ENCODE data around the gene FARS2.
A peak's percentile ranks its signal among the peaks of the same experiment; 100 is the strongest.

Gene FARS2

DNA sequence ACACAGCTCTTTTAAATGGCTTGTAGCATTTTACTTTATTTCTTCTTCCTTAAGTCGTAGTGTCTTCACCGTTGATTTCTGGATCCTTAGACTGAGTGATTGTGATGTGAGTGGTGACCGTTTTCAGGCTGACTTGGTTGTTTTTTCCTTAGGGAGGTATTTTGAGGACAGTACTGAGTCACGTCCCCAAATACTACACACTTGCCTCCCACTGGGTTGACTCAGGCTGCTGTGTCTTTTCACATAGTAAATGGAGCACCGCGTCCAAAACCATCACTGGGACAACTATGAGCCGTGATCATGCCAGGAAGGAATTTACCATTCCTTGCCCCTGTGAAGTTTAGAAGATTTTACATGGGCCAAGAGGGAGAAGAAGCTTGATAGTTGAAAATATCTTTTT lies 174.1 kb downstream of the FARS2 start:
- DNase-seq: no peak

- no peak for DNase-seq
Observed at GRCh38 chr6:5438922-5439584, 177.7 kb downstream of the FARS2 start.

DNA sequence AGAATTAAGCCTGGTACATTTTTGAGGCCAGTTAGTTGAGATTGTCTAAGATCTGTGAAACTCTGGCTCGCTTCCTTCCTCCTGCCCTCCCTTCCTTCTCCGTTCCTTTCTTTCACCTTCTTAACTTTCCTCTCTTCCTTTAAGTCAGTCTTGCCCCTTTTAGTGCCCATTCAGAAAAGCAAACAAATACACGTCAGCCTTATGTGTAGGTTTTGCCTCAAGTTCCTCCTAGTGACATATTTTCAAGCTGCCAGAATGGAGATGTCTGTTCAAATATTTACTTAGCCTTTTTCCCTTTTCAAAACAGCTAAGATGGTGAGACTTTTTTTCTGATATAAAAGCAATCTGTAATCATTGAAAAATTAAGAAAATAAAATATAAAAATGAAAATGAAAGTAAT lies 178.4 kb downstream of the FARS2 start:
- DNase-seq: no peak

DNA sequence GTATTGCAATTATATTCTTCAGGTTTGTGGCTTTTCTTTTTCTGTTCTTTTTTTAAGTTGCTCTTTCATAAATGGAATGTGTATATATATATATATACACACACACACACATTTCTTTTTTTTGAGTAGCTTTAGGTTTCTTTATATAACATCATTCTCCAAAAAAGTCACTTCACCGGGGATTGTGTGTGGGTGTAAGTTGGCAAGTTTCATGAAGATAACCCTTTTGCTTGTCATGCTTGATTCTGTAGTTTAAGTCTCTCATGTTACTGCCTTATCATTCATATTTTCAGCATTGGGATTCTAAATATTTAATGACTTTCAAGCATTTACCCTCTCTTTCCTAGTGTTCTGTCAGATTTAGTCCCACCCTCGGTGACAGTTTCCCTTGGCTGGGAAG lies 181.0 kb downstream of the FARS2 start:
- DNase-seq: no peak

DNA sequence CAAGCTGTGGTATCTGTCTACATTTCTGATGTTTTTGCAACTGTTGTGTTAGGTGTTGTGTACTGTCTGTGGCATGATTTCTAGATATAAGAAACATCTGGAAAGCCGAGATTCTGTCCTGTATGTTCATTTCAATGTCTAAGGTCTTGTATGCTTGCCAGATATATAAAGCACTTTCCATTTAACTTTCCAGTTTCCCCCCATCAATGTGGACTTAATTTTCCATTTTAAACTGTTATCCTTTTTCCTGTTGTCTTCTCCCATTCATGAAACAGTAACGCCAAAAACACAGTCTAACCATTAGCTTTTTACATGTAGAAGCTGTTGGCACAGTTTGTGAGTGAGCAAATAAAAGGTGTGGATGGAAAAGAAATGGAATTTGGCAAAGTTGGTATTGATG lies 181.6 kb downstream of the FARS2 start:
- no peak for DNase-seq

DNA sequence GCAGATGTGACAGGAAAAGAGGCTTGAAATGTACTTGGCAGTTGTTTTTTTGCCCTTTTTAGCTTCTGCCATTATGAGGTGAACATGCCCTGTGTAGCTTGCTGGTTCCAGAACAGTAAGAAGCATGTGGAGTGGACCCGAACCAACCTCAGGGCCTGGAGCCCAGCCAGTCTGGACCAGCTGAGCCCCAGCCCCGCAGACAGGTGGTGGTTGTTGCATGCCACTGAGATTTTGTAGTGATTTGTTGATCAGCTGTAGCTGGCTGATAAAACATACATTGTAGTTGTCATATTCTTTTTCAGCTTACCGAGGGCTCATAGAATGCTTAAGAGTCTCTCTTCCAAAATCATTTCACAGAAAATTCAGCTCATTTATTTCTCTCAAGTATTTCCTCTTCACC lies 182.2 kb downstream of the FARS2 start:
- no peak for DNase-seq

DNA sequence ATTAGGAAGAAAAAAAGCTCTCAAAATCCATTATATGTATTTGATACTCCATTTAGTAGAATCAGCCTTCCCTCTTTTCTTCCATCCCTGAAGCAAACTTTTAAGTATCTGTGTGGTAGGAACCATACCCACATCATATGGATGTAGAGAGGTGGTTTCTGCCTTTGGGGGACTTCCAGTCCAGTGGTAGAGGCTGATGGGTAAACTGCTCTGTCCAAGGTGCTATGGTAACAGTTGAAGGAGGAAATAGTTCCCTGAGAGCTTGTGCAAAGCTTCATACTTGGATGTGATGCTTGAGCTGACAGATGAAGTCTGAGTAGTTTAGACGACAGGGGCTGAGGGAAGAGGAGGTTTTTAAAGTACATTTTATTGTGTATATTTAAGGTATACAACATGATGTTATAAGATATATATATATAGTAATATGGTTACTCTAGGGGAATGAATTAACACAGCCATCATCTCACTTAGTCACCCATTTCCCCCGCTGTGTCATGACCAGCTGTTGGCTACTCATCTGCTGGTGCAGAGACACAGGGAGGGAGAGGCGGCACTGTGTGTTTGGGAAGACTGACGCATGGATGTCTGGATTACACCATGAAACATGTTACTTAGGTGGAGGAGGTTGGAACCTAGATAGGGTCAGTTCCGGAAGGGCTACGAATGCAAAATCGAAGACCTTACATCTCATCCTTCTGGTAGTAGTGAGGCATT lies 185.2 kb downstream of the FARS2 start:
- DNase-seq: no peak

DNA sequence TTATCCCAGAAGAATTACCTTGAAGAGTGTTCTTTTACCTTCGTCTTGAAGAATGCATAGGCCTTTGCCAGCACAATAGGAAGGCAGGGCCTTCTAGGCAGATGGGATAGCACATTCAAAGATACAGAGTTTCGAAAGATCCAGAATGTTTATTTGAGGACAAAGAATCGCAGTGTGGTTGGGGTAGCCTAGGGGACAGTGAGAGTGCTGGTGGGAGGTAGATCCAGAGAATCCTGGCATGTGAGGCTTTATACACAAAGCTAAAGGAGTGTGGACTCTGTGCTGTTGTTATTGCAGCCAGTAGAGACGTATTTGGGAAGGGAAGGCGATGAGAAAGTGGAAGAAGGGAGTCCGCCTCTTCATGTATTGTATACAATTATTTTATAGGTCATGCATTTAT lies 186.6 kb downstream of the FARS2 start:
- no peak for DNase-seq

DNA sequence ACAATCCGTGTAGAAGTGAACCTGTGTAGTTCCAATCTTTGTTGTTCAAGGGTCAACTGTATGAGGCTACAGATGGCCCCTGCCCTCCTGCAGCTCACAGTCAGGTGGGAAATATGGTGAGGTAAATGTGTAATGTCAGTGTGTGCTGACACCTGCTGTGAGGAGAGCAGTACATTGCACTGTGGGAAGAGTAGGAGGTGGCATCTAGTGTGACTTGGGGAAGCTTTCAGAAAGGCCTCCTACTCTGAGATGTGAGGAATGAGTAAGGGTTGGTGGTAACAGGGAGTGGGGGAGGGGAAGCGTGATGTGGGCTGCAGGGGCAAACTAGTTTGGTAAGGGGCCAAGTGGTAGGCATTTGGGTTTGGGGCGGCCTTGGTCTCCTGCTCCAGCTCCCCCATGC lies 188.8 kb downstream of the FARS2 start:
- DNase-seq: no peak

DNA sequence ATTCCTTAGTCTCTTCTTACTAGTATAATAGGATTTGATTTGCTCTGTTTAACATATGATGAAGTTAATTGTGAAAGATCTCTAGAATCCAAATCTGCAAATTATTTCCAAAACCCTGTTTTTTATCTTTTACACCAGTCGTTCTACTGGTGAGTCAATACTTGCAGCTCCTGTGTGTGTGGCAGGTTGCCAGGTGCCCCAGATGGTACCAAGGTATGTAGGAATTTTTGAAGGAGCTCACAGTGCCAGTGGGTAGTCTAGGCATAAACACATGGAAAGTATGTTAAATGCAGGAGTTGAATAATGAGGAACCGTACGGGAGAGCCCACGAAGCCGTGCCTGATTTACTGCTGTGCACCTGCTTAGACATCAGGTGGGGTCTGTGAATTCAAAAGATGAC lies 192.2 kb downstream of the FARS2 start:
- no peak for DNase-seq

- DNase-seq: no peak
Observed at GRCh38 chr6:5455142-5455541, 193.8 kb downstream of the FARS2 start.

- DNase-seq: no peak
Observed at GRCh38 chr6:5457041-5457440, 195.7 kb downstream of the FARS2 start.

DNA sequence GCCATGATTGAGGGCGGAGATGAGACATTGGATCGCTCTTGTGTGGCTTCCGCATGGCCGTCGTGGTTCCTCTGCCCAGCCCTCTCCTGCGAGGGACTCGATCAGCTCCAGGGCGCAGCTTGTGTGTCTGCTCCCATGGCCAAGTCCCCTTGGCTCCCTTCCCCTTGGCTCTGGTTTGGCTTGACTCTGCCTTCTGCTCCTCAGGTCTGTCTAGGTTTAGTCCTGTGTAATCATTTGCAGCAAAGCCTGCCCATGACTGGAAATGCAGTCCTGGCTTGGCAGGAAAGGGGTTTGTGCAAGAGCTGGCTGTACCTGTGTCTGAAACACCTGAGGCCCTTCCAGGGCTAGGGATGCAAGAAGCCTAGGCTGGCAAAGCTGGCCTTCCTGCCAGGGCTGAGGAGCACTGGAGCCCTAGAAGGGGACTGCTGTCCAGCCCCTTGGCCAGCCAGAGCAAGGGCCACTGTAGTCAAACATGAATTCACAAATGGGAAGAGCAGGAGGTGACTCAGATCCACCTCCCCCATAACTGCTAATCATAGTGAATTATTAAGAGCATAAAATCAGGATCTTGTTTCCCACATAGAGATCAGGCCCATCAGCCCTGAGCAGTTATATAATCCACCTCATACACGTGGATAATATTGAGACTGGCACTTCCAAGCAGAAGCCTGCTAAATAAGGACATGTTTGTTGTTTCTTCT lies 196.8 kb downstream of the FARS2 start:
- DNase-seq: no peak

GRCh38 chr6:5459346-5459745 lies 198.0 kb downstream of the FARS2 start:
- no peak for DNase-seq

GRCh38 chr6:5461365-5461764 lies 200.1 kb downstream of the FARS2 start:
- no peak for DNase-seq

DNA sequence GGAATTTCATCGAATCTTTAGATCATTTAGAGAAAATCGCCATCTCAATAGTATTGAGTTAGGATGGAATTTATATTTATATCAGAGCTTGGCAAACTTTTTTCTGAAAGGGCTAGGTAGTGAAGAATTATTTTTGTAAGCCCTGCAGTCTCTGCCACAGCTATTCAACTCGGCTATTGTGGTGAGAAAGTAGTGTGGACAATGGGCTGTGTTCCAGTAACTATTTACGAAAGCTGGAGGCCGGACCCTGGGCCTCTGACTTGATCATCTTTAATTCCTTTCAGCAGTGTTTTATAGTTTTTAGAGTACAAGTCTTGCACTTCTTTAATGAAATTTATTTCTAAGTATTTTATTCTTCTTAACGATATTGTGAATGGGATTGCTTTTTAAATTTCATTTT lies 201.5 kb downstream of the FARS2 start:
- no peak for DNase-seq

- no peak for DNase-seq
Observed at GRCh38 chr6:5463690-5464089, 202.4 kb downstream of the FARS2 start.

DNA sequence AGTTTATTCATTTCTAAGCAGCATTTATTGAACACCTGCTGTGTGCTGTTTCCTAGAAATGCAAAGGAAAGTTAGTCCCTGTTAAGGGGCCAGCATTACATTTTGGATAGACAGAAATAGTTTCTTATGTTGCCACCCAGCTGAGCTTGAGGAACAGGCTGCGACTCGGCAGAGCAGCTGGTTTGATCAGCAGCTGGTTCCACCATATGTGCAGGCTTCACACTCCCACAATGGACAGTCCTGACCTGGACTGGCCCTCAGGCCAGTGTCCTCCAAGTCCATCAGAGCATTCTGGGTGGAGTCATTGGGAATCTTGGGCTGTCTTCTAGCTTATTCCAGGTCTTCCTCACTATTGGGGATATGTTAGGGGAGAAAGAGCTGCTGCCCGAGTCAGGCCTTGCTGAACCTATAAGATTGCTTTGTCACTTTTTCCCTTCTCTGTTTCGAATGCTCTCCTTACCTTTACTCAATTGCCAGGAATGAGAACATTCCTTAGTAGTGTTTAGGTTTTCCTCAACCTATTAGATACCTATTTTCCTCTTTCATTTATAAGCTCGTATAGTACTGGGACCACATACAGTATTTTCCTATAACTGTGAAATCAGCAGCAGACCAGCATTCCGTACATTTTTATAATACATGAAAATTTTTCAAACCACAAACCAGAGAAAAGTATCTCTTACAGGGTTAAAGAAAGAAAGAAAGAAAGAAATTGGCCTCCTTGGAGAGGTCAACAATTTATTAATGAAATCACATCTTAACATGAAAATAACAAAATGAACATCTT lies 203.0 kb downstream of the FARS2 start:
- DNase-seq: no peak

DNA sequence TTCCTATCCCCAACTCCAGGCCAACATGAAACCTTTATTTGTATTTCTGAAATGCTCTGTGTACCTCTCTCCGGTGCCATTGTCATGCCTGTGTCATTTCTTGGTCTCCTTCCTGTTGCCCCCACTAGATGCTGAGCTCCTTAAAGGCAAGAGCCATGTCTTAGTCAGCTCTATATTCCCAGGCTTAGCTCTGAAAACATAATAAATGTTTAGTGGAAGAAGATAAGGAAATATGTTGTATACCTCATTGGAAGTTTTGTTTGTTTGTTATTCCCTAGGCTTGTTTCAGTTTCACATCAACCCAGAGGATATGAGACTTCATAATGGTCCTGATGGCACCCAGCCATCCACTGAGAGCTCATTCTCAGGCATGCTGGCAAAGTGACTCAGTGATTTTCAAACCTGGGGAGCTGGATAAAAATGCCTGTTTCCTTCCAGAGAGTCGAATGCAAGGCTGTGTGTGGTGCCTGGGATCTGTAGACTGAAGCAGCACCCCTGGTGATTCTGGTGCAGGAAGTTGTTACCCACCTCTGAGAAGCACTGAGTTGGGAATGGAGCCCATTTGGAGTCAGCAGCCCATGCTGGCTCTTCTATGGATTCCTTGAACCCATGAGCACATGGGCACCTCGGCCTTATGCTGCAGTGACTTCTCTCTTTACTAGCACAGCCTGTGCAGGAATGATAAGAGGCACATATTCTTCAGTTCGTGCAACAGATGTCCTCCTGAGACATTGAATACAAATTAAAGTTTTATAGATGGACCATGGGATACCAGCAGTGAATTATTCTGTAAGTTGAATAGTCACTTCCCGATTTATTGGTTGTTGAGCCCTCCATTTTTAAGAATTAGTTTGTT lies 205.2 kb downstream of the FARS2 start:
- no peak for DNase-seq

- no peak for DNase-seq
Observed at GRCh38 chr6:5468586-5468985, 207.3 kb downstream of the FARS2 start.

GRCh38 chr6:5469101-5469846 lies 208.0 kb downstream of the FARS2 start:
- DNase-seq: no peak

GRCh38 chr6:5471044-5471443 lies 209.7 kb downstream of the FARS2 start:
- peak; percentile 60 to 65 for DNase-seq
